ENCODE data around the gene ANO9. TPM values are rescaled to one million over a fixed set of nuclear protein-coding genes. Genes with fewer than 3 reads are reported as not detected.

The ANO9 gene
- total RNA-seq (2022), result 85.5 and 92.6 TPM in 2 replicates
- Bru-seq, nascent RNA, result percentile 59 among the genes with signal in this experiment
- percentile 65 among the genes with signal in this experiment for BruChase-seq, experiment 1, labeled RNA remaining after a 2-hour chase
- BruChase-seq, experiment 2, labeled RNA remaining after a 6-hour chase, result percentile 78 among the genes with signal in this experiment
- long read RNA-seq, partial matches to known transcripts, result 15 of 51 reads
- long read RNA-seq, other reads (novel, unspliced or antisense), result 33 of 51 reads

- Histone ChIP-seq H3K27me3 (replicated peaks; ENCODE audit: control insufficient read depth, insufficient read depth, low read length) (no peaks in the 10 kb centered on the region), H3K36me3 (ENCODE audit: control insufficient read depth, insufficient read depth, low read length) (peaks cover 4% of the 10 kb centered on the region), H3K9me3 (peaks cover 11% of the 10 kb centered on the region), H3K4me3 (ENCODE audit: low read depth, low read length) (peak within 1 kb of the TSS; percentile 74), H3K4me1 (peaks cover 30% of the 10 kb centered on the region)
- H3K36me3 Mint-ChIP-seq (ENCODE audit: insufficient read depth, unreplicated experiment), result peaks cover 14% of the 10 kb centered on the region
- peaks cover 24% of the 10 kb centered on the region for H3K4me1 Mint-ChIP-seq (ENCODE audit: low read depth, unreplicated experiment)
- CTCF ChIA-PET, result interaction anchor here (0.7 to 2.4 kb wide), 4 partner anchors 9 to 191 kb away, joined by 3 to 6 read pairs (median 3); partner anchors contain the start of gene PTDSS2
- POLR2A ChIA-PET, result interaction anchor here (0.6 to 0.9 kb wide), 2 partner anchors 25 to 234 kb away, joined by 3 read pairs; partner anchors contain the start of gene BET1L
- DNase-seq, result peak; percentile 85 to 86
- H3K9me3 Mint-ChIP-seq (ENCODE audit: unreplicated experiment), result no peaks in the 10 kb centered on the region
- no peaks in the 10 kb centered on the region for H3K27me3 Mint-ChIP-seq (ENCODE audit: insufficient read depth, unreplicated experiment)
- no peak for TF ChIP-seq CTCF (IDR thresholded peaks at IDR 0.05; ENCODE audit: insufficient read depth in 1 of 2, low read depth in 1 of 2, low read length in 1 of 2, severe bottlenecking in 1 of 2, unreplicated experiment in 1 of 2)
- H3K27ac Mint-ChIP-seq (ENCODE audit: unreplicated experiment), result no peak within 1 kb of the TSS
- intact Hi-C loops (cut with micrococcal nuclease; ENCODE audit: unreplicated experiment), result loop anchor here (10.0 kb wide), 2 partner anchors 47 to 77 kb away; partner anchors contain the start of genes B4GALNT4 and PKP3
- peak within 1 kb of the TSS; percentile 67 for H3K4me3 Mint-ChIP-seq (ENCODE audit: unreplicated experiment)
- no TSS peak for BruUV-seq (replicated peaks)
Observed at GRCh38 chr11:441418-442274, at the start of gene ANO9. Gene ANO9, minus strand, starts transcription at chr11:442011. Its CDS starts 85 bp downstream, at chr11:441926.

- TF ChIP-seq CTCF (IDR thresholded peaks at IDR 0.05; ENCODE audit: insufficient read depth in 1 of 2, low read depth in 1 of 2, low read length in 1 of 2, severe bottlenecking in 1 of 2, unreplicated experiment in 1 of 2), result no peak
- no TSS peak for BruUV-seq (replicated peaks)
- ChIA-PET POLR2A (no interaction called here), CTCF (no interaction called here)
- H3K4me3 Mint-ChIP-seq (ENCODE audit: unreplicated experiment), result no peak overlapping the region
- no peaks in the 10 kb centered on the region for H3K9me3 Mint-ChIP-seq (ENCODE audit: unreplicated experiment)
- H3K4me1 Mint-ChIP-seq (ENCODE audit: low read depth, unreplicated experiment), result no peaks in the 10 kb centered on the region
- DNase-seq, result no peak
- Histone ChIP-seq H3K36me3 (ENCODE audit: control insufficient read depth, insufficient read depth, low read length) (peaks cover 2% of the 10 kb centered on the region; the same call in 1 of the 2 replicates), H3K4me1 (no peaks in the 10 kb centered on the region), H3K4me3 (ENCODE audit: low read depth, low read length) (no peak overlapping the region), H3K27me3 (replicated peaks; ENCODE audit: control insufficient read depth, insufficient read depth, low read length) (no peaks in the 10 kb centered on the region), H3K9me3 (no peaks in the 10 kb centered on the region)
- intact Hi-C loops (cut with micrococcal nuclease; ENCODE audit: unreplicated experiment), result no loop called here
- H3K27me3 Mint-ChIP-seq (ENCODE audit: insufficient read depth, unreplicated experiment), result no peaks in the 10 kb centered on the region
- H3K27ac Mint-ChIP-seq (ENCODE audit: unreplicated experiment), result no peak overlapping the region
- peaks cover 53% of the 10 kb centered on the region for H3K36me3 Mint-ChIP-seq (ENCODE audit: insufficient read depth, unreplicated experiment)
Observed at GRCh38 chr11:491358-491757, 49.5 kb upstream of the ANO9 start.

GRCh38 chr11:490930-491260 lies 49.1 kb upstream of the ANO9 start:
- Histone ChIP-seq H3K27me3 (replicated peaks; ENCODE audit: control insufficient read depth, insufficient read depth, low read length) (no peaks in the 10 kb centered on the region), H3K4me3 (ENCODE audit: low read depth, low read length) (no peak overlapping the region), H3K9me3 (no peaks in the 10 kb centered on the region), H3K4me1 (no peaks in the 10 kb centered on the region), H3K36me3 (ENCODE audit: control insufficient read depth, insufficient read depth, low read length) (peaks cover 2% of the 10 kb centered on the region; the same call in 1 of the 2 replicates)
- Mint-ChIP-seq H3K4me3 (ENCODE audit: unreplicated experiment) (no peak overlapping the region), H3K4me1 (ENCODE audit: low read depth, unreplicated experiment) (no peaks in the 10 kb centered on the region), H3K36me3 (ENCODE audit: insufficient read depth, unreplicated experiment) (peaks cover 48% of the 10 kb centered on the region), H3K27ac (ENCODE audit: unreplicated experiment) (no peak overlapping the region), H3K27me3 (ENCODE audit: insufficient read depth, unreplicated experiment) (no peaks in the 10 kb centered on the region), H3K9me3 (ENCODE audit: unreplicated experiment) (no peaks in the 10 kb centered on the region)
- no TSS peak for BruUV-seq (replicated peaks)
- intact Hi-C loops (cut with micrococcal nuclease; ENCODE audit: unreplicated experiment), result no loop called here
- DNase-seq, result no peak
- ChIA-PET CTCF (no interaction called here), POLR2A (no interaction called here)
- TF ChIP-seq CTCF (IDR thresholded peaks at IDR 0.05; ENCODE audit: insufficient read depth in 1 of 2, low read depth in 1 of 2, low read length in 1 of 2, severe bottlenecking in 1 of 2, unreplicated experiment in 1 of 2), result no peak
